GM21381 (cell line): Measurements from ENCODE around the gene ITGB3.
A peak's percentile ranks its signal among the peaks of the same experiment; 100 is the strongest.
"Not testable (repeated sequence)": the region's sequence is repeated elsewhere in the genome, so short reads cannot be mapped to it uniquely, and the experiment has no call there.

ENCODE experiments used
- ATAC-seq: cut with Tn5 transposase; IDR thresholded peaks from one replicate; pipeline ENCODE4 v1.9.1; 2021; ENCODE audit warnings: mild to moderate bottlenecking, moderate library complexity; ENCODE audit not compliant: unreplicated experiment

ITGB3 gene

GRCh38 chr17:47243737-47244598 lies 9.7 kb upstream of the ITGB3 start:
- no peak for ATAC-seq

GRCh38 chr17:47244697-47245096 lies 8.9 kb upstream of the ITGB3 start:
- no peak for ATAC-seq

GRCh38 chr17:47246120-47246519 lies 7.5 kb upstream of the ITGB3 start:
- ATAC-seq = no peak

GRCh38 chr17:47250855-47251254 lies 2.8 kb upstream of the ITGB3 start:
- no peak for ATAC-seq

GRCh38 chr17:47251421-47251940 lies 2.1 kb upstream of the ITGB3 start:
- no peak for ATAC-seq

GRCh38 chr17:47252209-47252608 lies 1.4 kb upstream of the ITGB3 start:
- ATAC-seq = no peak

- no peak for ATAC-seq
Observed at GRCh38 chr17:47252766-47253512, 688 bp upstream of the ITGB3 start.

- peak; percentile 10 for ATAC-seq
Observed at GRCh38 chr17:47254403-47254943, 846 bp downstream of the ITGB3 start.

GRCh38 chr17:47257651-47258339 lies 4.2 kb downstream of the ITGB3 start:
- no peak for ATAC-seq

GRCh38 chr17:47262586-47262985 lies 9.0 kb downstream of the ITGB3 start:
- ATAC-seq = no peak

GRCh38 chr17:47264166-47264565 lies 10.5 kb downstream of the ITGB3 start:
- ATAC-seq = no peak

- ATAC-seq = no peak
Observed at GRCh38 chr17:47265983-47266541, 12.4 kb downstream of the ITGB3 start.

GRCh38 chr17:47266782-47267181 lies 13.2 kb downstream of the ITGB3 start:
- ATAC-seq = no peak

- ATAC-seq = no peak
Observed at GRCh38 chr17:47267354-47267828, 13.8 kb downstream of the ITGB3 start.

GRCh38 chr17:47268964-47269363 lies 15.3 kb downstream of the ITGB3 start:
- not testable (repeated sequence) for ATAC-seq

- ATAC-seq = not testable (repeated sequence)
Observed at GRCh38 chr17:47269561-47270280, 16.1 kb downstream of the ITGB3 start.

GRCh38 chr17:47270946-47271705 lies 17.5 kb downstream of the ITGB3 start:
- no peak for ATAC-seq

GRCh38 chr17:47272491-47272890 lies 18.9 kb downstream of the ITGB3 start:
- ATAC-seq = no peak

- no peak for ATAC-seq
Observed at GRCh38 chr17:47273245-47273644, 19.6 kb downstream of the ITGB3 start.
